ENCODE data around the gene MAP4.
"Not testable (repeated sequence)": the region's sequence is repeated elsewhere in the genome, so short reads cannot be mapped to it uniquely, and the experiment has no call there.

The MAP4 gene

GRCh38 chr3:48016301-48016973 is at the start of gene MAP4:
Gene MAP4 (minus strand): TSS chr3:48016416. CDS start chr3:47998860, 17,556 bp downstream.
- Histone ChIP-seq H3K27ac (peak within 1 kb of the TSS; percentile 35), H3K4me3 (no peak within 1 kb of the TSS)
- no peak for DNase-seq (ENCODE audit: low spot score)
- TF ChIP-seq CTCF (IDR thresholded peaks at IDR 0.05): no peak

- no peak overlapping the region for H3K27ac ChIP-seq
- H3K4me3 ChIP-seq: no peak overlapping the region
- no peak for DNase-seq (ENCODE audit: low spot score)
- no peak for TF ChIP-seq CTCF (IDR thresholded peaks at IDR 0.05)
Observed at GRCh38 chr3:48065035-48065434, 48.8 kb upstream of the MAP4 start.

- Histone ChIP-seq H3K27ac (no peak overlapping the region), H3K4me3 (no peak overlapping the region)
- TF ChIP-seq CTCF (IDR thresholded peaks at IDR 0.05): no peak
- DNase-seq (ENCODE audit: low spot score): no peak
Observed at GRCh38 chr3:48064292-48064829, 48.1 kb upstream of the MAP4 start.

- H3K4me3 ChIP-seq; H3K27ac ChIP-seq; DNase-seq (ENCODE audit: low spot score): not testable (repeated sequence)
Observed at GRCh38 chr3:48061586-48061985, 45.4 kb upstream of the MAP4 start.

GRCh38 chr3:48058091-48058490 is 41.9 kb upstream of the MAP4 start:
- Histone ChIP-seq H3K27ac (peak overlapping the region in 1 of 2 donors; percentile 12), H3K4me3 (no peak overlapping the region)
- no peak for DNase-seq (ENCODE audit: low spot score)
- no peak for TF ChIP-seq CTCF (IDR thresholded peaks at IDR 0.05)

- Histone ChIP-seq H3K27ac (no peak overlapping the region), H3K4me3 (no peak overlapping the region)
- no peak for TF ChIP-seq CTCF (IDR thresholded peaks at IDR 0.05)
- DNase-seq (ENCODE audit: low spot score): no peak
Observed at GRCh38 chr3:48057521-48057920, 41.3 kb upstream of the MAP4 start.

GRCh38 chr3:48047841-48048464 is 31.7 kb upstream of the MAP4 start:
- Histone ChIP-seq H3K27ac (no peak overlapping the region), H3K4me3 (no peak overlapping the region)
- DNase-seq (ENCODE audit: low spot score): no peak
- no peak for TF ChIP-seq CTCF (IDR thresholded peaks at IDR 0.05)
